Fibroblast of villous mesenchyme (primary cell): ENCODE data around the gene STK32B. TPM values are rescaled to one million over a fixed set of nuclear protein-coding genes. Genes with fewer than 3 reads are reported as not detected.

Experiments
- DNase-seq: peaks from one replicate; pipeline ENCODE4 v3.0.0-alpha.2; 2010; ENCODE audit warnings: low read depth
- H3K4me3 ChIP-seq: 2 replicates; pipeline ENCODE4 v1.5.1; 2011; ENCODE audit warnings: low read depth, mild to moderate bottlenecking, low read length
- total RNA-seq: library from RNA; depleted of rRNA; stranded (reverse); fragments of >200 nt; gene quantifications from 2 replicates; pipeline ENCODE4 v1.2.3, GENCODE V29; 2012
- TF ChIP-seq, protein P1 (sequence below): IDR thresholded peaks from 2 replicates; pipeline ENCODE4 v1.5.1; 2012; ENCODE audit warnings: low read depth, mild to moderate bottlenecking, low read length; ENCODE audit not compliant: insufficient read depth

STK32B gene
- total RNA-seq, 1 donor: 2.6 TPM

DNA sequence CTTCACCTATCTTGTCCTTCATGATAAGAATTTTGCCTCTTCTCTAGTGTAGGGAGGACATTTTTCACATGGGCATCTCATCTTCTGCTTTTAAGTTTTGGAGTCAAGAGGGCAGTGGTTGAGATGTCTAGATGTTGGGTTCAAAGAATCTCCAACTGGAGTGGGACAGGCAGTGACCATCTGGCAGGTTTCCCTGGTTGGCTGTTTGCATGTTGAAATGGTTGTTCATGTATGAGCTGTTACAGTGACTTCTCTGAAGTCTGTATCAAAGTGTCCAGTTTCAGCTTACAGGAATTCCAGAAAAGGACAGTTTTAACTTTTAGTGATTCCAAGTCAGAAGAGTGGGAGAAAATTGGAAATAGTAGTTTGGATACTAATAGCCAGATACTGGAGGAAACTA is 464.4 kb downstream of the STK32B start:
- H3K4me3 ChIP-seq: no peak overlapping the region
- no peak for DNase-seq
- TF ChIP-seq, protein P1, sequence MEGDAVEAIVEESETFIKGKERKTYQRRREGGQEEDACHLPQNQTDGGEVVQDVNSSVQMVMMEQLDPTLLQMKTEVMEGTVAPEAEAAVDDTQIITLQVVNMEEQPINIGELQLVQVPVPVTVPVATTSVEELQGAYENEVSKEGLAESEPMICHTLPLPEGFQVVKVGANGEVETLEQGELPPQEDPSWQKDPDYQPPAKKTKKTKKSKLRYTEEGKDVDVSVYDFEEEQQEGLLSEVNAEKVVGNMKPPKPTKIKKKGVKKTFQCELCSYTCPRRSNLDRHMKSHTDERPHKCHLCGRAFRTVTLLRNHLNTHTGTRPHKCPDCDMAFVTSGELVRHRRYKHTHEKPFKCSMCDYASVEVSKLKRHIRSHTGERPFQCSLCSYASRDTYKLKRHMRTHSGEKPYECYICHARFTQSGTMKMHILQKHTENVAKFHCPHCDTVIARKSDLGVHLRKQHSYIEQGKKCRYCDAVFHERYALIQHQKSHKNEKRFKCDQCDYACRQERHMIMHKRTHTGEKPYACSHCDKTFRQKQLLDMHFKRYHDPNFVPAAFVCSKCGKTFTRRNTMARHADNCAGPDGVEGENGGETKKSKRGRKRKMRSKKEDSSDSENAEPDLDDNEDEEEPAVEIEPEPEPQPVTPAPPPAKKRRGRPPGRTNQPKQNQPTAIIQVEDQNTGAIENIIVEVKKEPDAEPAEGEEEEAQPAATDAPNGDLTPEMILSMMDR: no peak

DNA sequence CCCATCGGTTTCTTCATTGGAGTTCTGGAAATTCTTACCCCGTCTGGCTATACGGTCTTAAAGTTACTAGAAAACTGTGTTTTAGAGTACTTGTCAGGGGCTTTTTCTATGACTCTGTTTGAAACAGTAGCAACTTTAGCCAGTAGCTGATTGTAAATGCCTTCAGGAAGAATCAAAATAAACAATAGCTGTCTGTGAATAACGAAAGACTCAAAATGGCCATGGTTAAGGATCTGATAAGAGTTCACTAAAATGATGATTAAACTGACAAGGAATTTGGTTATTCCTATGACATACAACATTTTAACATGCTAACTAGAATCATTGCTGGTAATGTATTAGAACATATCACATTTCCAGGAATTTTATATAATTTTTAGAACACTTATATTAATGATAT is 466.1 kb downstream of the STK32B start:
- TF ChIP-seq, protein P1: no peak
- DNase-seq: peak; percentile 24

DNA sequence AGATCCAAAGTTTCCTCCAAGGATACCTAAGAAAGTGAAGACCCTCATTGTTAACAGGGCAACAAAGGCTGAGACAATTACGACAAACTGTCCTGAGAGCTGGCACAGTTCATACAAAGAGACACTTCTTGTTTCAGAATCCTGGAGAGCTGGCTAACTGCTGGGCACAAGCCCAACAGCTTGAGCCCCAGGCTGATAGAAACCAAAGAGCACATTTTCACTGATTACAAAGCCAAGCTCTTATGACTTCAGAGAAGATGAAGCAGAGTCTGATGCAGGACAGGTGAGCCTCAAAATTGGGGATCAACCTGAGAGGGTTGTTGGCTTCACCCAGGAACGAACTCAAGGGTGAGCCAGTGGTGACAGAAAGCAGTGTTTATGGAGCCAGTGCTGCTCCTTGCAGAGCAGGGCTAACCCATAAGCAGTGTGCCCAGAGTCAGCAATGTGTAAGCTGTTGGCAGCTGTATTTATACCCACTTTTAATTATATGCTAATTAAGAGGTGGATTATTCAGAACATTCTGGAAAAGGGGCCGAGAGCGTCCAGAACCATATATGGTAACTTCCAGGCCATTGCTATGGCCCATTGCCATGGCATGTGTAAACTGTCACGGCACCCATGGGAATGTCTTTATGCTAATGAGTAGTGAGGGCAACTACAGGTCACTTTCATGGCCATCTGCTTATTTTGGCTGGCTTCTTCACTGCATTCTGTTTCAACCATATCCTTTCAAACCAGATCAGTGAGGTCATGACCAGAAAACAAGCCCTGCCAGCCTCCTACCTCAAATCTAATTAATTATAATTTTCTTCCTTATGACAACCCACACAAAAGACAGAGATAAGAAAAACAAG is 473.4 kb downstream of the STK32B start:
- H3K4me3 ChIP-seq: no peak overlapping the region
- TF ChIP-seq, protein P1: no peak
- peak; percentile 65 for DNase-seq

More for the DNA sequence above, 466.1 kb downstream of the STK32B start:
- no peak overlapping the region for H3K4me3 ChIP-seq

DNA sequence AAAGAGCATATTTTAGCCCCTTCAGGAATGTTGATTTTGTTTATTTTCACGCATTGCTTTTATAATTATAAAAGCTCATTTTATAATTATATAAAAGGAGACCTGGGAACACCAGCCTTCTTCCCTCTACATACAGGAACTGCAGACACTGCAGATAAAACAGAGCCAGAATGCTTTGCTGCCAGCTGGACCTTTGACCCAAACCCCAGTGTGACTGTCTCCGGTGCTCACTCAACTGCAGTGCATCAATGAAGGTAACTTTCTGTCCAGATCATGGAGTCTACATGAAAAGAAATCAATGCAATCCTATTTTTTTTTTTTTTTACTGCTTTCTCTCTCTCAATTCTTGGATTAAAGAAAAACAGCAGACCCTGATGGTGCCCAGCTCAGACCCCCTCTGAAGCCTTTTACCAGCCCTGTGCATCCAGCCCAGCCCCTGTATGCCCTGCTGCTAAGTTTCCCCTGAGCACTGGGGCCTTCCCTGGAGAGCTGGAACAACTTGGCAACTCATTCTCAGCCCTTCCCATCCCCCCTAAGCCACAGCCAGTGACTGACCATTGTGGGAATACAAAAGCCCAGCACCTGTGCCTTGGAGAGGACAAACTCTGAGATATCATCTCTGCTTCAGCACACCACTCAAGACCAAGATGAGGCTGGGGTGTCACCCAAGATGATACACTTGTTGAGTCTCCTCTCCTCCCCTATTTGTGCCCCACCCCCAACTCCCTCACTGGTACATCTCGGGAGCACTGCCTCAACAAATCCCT is 475.0 kb downstream of the STK32B start:
- DNase-seq: no peak
- H3K4me3 ChIP-seq: no peak overlapping the region
- TF ChIP-seq, protein P1: no peak

DNA sequence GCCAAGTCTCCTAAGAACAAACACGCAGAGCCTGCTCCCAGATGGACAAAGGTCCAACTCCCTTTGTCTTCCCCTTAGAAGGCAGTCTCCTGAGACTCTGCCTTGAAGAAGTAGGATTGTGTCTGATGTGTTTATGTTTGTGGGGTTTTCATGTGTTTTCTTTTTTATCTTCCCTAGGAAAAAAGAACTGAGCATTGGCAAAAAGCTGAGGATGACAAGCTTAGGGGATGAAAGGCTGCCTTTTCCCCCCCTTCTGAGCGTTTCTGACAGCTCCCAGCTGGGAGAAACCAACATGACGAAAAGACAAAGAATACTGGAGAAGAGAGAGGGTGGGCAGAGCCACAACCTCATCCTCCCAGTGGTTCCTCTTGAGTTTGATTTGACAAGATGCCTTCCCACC is 475.9 kb downstream of the STK32B start:
- DNase-seq: no peak
- no peak overlapping the region for H3K4me3 ChIP-seq
- TF ChIP-seq, protein P1: no peak

DNA sequence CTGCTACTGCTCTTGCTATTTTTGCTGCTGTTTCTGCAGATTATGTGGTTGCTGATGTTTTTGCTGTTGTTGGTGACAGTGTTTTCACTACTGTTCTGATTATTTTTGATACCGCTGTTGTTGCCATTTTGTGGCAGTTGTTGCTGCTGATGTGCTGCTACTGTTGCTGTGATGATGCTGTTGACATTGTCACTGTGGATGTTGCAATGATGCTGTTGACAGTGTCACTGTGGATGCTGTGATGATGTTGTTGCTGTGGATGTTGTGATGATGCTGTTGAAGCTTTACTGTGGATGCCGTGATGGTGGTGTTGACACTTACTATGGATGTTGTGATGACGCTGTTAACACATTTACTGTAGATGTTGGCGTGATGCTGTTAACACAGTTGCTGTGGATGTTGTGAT is 476.8 kb downstream of the STK32B start:
- H3K4me3 ChIP-seq: no peak overlapping the region
- no peak for DNase-seq
- TF ChIP-seq, protein P1: no peak
